ENCODE results near the gene GPC1.

The GPC1 gene

DNA sequence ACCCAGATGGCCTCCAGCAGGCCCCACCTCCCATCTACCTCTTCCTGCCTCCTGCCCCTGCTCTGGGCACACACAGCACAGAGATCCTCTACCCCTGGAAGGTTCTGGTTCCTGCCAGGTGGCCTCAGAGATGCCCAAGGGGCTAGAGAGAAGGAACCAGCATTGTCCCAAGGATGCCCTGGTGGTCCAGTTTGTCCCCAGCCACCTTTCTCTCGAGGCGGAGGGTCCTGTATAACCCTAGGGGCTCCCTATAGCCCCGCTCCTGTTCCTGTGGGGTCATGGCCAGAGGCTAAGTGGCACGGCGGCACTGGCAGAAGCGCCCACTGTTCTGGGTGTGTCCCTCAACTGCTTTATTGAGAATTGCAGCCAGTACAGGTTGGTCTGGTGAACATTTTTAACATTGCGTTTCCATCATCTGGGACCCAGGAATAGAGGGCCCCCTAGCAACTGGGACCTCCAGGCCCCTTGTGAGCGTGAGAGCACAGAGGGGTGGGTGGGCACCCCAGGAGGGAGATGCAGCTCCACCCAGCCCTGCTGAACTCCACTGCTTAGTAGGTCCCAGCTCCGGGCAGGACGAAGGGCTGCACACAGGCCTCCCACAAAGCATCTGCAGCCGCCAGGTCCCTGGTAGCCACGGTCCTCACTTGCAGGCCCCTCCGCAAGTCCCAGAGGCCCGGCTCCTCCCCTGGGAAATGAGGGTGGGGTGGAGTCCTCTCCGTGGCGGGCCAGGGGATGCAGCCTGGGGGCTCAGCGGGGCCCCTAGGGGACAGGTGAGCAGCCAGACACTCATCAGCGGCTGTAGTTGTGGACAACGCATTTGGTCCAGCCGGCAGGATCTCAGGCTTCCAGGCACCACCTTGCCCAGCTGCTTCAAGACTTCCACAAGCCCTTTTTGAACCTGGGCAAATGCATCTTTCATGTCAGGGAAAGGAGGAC, 33.1 kb downstream of the GPC1 start:
- H3K4me2 ChIP-seq (ENCODE audit: low read length), result no peak overlapping the region
- H3K79me2 ChIP-seq (ENCODE audit: low read length), result no peaks in the 10 kb centered on the region
- H3K36me3 ChIP-seq (replicated peaks; ENCODE audit: low read depth, low read length), result peaks cover 6% of the 10 kb centered on the region
- H3K9ac ChIP-seq (ENCODE audit: low read length), result no peak overlapping the region
- H3K27me3 ChIP-seq (ENCODE audit: low read depth, low read length), result no peaks in the 10 kb centered on the region
- H3K4me1 ChIP-seq (ENCODE audit: low read length), result peaks cover 15% of the 10 kb centered on the region
- H3K9me3 ChIP-seq (ENCODE audit: insufficient read depth, low read length), result 0 out of 2 replicates have a peak, but pooled peaks cover 3% of the 10 kb centered on the region
- peaks cover 7% of the 10 kb centered on the region; the same call in 1 of the 2 replicates for H4K20me1 ChIP-seq (ENCODE audit: insufficient read depth, low read length)
- no peak for TF ChIP-seq EZH2phosphoT487 (IDR thresholded peaks at IDR 0.05; ENCODE audit: low read depth)
- TF ChIP-seq, protein P1, sequence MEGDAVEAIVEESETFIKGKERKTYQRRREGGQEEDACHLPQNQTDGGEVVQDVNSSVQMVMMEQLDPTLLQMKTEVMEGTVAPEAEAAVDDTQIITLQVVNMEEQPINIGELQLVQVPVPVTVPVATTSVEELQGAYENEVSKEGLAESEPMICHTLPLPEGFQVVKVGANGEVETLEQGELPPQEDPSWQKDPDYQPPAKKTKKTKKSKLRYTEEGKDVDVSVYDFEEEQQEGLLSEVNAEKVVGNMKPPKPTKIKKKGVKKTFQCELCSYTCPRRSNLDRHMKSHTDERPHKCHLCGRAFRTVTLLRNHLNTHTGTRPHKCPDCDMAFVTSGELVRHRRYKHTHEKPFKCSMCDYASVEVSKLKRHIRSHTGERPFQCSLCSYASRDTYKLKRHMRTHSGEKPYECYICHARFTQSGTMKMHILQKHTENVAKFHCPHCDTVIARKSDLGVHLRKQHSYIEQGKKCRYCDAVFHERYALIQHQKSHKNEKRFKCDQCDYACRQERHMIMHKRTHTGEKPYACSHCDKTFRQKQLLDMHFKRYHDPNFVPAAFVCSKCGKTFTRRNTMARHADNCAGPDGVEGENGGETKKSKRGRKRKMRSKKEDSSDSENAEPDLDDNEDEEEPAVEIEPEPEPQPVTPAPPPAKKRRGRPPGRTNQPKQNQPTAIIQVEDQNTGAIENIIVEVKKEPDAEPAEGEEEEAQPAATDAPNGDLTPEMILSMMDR (IDR thresholded peaks at IDR 0.05; ENCODE audit: low read depth, low read length), result no peak
- no peak overlapping the region for H3K4me3 ChIP-seq (ENCODE audit: low read length)
- no peak overlapping the region for H2AFZ ChIP-seq (ENCODE audit: low read depth, low read length)
- H3K27ac ChIP-seq (ENCODE audit: low read length), result no peak overlapping the region

DNA sequence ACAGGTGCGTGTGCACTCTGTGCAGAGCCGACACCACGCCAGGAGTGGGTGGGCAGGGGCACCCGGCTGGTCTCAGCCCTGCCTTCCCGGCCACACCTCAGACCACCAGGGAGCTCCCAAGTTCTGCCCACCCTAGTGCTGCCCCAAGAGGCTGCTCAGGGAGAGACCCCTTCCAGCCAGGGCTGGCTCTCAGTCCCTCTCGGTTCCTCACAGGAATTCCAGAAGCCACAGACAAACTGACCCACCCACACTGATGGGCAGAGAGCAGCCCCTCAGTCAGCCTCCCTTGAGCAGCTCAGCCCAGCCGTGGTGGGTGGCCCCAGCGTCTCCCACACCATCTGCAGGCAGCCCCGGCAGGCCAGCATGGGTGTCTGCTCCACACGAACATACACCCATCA, 33.8 kb downstream of the GPC1 start:
- H4K20me1 ChIP-seq (ENCODE audit: insufficient read depth, low read length), result peaks cover 7% of the 10 kb centered on the region; the same call in 1 of the 2 replicates
- TF ChIP-seq EZH2phosphoT487 (IDR thresholded peaks at IDR 0.05; ENCODE audit: low read depth), result no peak
- TF ChIP-seq, protein P1 (IDR thresholded peaks at IDR 0.05; ENCODE audit: low read depth, low read length), result no peak

DNA sequence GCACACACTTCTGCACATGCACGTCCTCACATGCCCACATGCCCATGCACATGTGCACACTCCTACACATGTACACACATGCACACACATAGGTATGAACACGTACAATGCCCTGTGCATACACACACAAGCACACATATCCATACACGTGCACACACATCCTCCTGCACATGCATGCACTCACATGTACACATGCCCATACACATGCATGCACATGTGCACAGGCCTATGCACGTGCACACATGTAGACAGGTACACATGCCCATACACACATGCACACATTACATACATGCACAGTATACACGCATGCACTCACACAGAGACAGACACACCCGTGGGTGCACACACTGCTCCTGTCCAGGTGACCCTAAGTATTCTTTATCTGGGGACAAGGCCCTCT, 34.3 kb downstream of the GPC1 start:
- no peaks in the 10 kb centered on the region for H3K27me3 ChIP-seq (ENCODE audit: low read depth, low read length)
- peaks cover 6% of the 10 kb centered on the region for H3K36me3 ChIP-seq (replicated peaks; ENCODE audit: low read depth, low read length)
- no peak for TF ChIP-seq EZH2phosphoT487 (IDR thresholded peaks at IDR 0.05; ENCODE audit: low read depth)
- TF ChIP-seq, protein P1 (IDR thresholded peaks at IDR 0.05; ENCODE audit: low read depth, low read length), result no peak
- H4K20me1 ChIP-seq (ENCODE audit: insufficient read depth, low read length), result peaks cover 7% of the 10 kb centered on the region; the same call in 1 of the 2 replicates
- H3K4me2 ChIP-seq (ENCODE audit: low read length), result no peak overlapping the region
- no peak overlapping the region for H3K4me3 ChIP-seq (ENCODE audit: low read length)
- peaks cover 15% of the 10 kb centered on the region for H3K4me1 ChIP-seq (ENCODE audit: low read length)
- no peak overlapping the region for H3K9ac ChIP-seq (ENCODE audit: low read length)
- H2AFZ ChIP-seq (ENCODE audit: low read depth, low read length), result no peak overlapping the region
- H3K27ac ChIP-seq (ENCODE audit: low read length), result no peak overlapping the region
- 0 out of 2 replicates have a peak, but pooled peaks cover 5% of the 10 kb centered on the region for H3K9me3 ChIP-seq (ENCODE audit: insufficient read depth, low read length)
- H3K79me2 ChIP-seq (ENCODE audit: low read length), result no peaks in the 10 kb centered on the region

More for the DNA sequence above, 33.8 kb downstream of the GPC1 start:
- Histone ChIP-seq H3K27ac (ENCODE audit: low read length) (no peak overlapping the region), H3K9me3 (ENCODE audit: insufficient read depth, low read length) (0 out of 2 replicates have a peak, but pooled peaks cover 5% of the 10 kb centered on the region), H3K4me2 (ENCODE audit: low read length) (no peak overlapping the region), H2AFZ (ENCODE audit: low read depth, low read length) (no peak overlapping the region), H3K9ac (ENCODE audit: low read length) (no peak overlapping the region), H3K4me1 (ENCODE audit: low read length) (peaks cover 15% of the 10 kb centered on the region), H3K27me3 (ENCODE audit: low read depth, low read length) (no peaks in the 10 kb centered on the region), H3K36me3 (replicated peaks; ENCODE audit: low read depth, low read length) (peaks cover 6% of the 10 kb centered on the region), H3K79me2 (ENCODE audit: low read length) (no peaks in the 10 kb centered on the region), H3K4me3 (ENCODE audit: low read length) (no peak overlapping the region)

DNA sequence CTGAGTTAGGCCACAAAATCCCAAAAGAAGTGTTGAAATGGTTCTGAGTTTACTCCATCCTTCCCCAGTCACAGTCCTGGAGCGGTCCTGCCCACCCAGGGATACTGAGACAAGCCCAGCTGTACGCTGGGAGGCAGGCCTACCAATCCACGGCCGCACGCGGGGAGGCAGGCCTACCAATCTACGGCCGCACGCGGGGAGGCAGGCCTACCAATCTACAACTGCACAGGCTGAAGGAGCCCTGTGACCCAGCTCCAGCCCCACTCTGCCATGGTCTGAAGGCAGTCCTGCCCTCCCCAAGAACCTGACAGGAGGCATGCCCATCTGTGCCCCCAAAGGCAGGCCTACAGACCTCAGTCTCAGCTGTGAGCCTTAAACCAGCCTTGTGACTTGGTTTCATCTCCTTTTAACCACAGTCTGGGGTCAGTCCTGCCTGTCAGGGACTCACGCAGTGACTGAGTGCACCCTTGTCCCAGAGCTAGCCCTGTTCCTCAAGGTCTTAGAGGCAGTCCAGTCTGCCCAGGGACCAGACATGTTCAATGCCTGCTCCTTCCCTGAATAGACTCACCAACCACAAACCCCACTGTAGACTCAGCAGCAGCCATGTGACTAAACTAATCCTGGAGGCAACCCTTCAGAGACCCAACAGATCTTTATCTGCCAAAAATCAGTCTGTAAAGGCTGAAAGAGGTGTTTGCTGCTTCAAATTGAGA, 36.8 kb downstream of the GPC1 start:
- Histone ChIP-seq H3K9ac (ENCODE audit: low read length) (no peak overlapping the region), H3K36me3 (replicated peaks; ENCODE audit: low read depth, low read length) (peaks cover 9% of the 10 kb centered on the region), H3K27ac (ENCODE audit: low read length) (no peak overlapping the region), H3K4me2 (ENCODE audit: low read length) (no peak overlapping the region), H3K27me3 (ENCODE audit: low read depth, low read length) (no peaks in the 10 kb centered on the region), H2AFZ (ENCODE audit: low read depth, low read length) (no peak overlapping the region), H4K20me1 (ENCODE audit: insufficient read depth, low read length) (peaks cover 7% of the 10 kb centered on the region; the same call in 1 of the 2 replicates), H3K4me3 (ENCODE audit: low read length) (no peak overlapping the region), H3K9me3 (ENCODE audit: insufficient read depth, low read length) (0 out of 2 replicates have a peak, but pooled peaks cover 5% of the 10 kb centered on the region), H3K4me1 (ENCODE audit: low read length) (peaks cover 15% of the 10 kb centered on the region), H3K79me2 (ENCODE audit: low read length) (no peaks in the 10 kb centered on the region)
- TF ChIP-seq, protein P1 (IDR thresholded peaks at IDR 0.05; ENCODE audit: low read depth, low read length), result no peak
- TF ChIP-seq EZH2phosphoT487 (IDR thresholded peaks at IDR 0.05; ENCODE audit: low read depth), result no peak

All from OCI-LY3 (cell line).